ENCODE results near the gene OLFM1. TPM values are rescaled to one million over a fixed set of nuclear protein-coding genes. Genes with fewer than 3 reads are reported as not detected.

OLFM1 gene
- total and polyA plus RNA-seq, 2 of the 4 experiments (the other 2 are of a cell fraction) = 0.36 to 0.38 TPM

- Histone ChIP-seq H2AFZ (replicated peaks; ENCODE audit: low read length, poor library complexity) (no peak overlapping the region), H3K36me3 (ENCODE audit: control insufficient read depth, insufficient read depth, low read length) (no peaks in the 10 kb centered on the region), H3K14ac (replicated peaks; ENCODE audit: low read depth, low read length) (no peak overlapping the region), H2AK9ac (replicated peaks; ENCODE audit: low read depth, low read length, poor library complexity) (no peak overlapping the region), H3K4me1 (ENCODE audit: control insufficient read depth, insufficient read depth, low read length) (no peaks in the 10 kb centered on the region), H3K4me2 (ENCODE audit: low read depth, low read length) (no peak overlapping the region), H2BK15ac (ENCODE audit: low read depth, low read length) (no peak overlapping the region), H3K79me1 (ENCODE audit: low read depth in 1 of 2, low read length in 2 of 2) (no peaks in the 10 kb centered on the region), H3K23ac (ENCODE audit: low read depth, low read length) (no peak overlapping the region), H4K8ac (ENCODE audit: low read depth in 2 of 2, low read length in 2 of 2) (no peak overlapping the region), H3K18ac (ENCODE audit: low read depth, low read length) (no peak overlapping the region), H3K56ac (ENCODE audit: extremely low read depth, insufficient read depth, low read length) (no peak overlapping the region), H4K5ac (ENCODE audit: low read depth, low read length) (no peak overlapping the region), H2BK120ac (ENCODE audit: low read depth, low read length) (no peak overlapping the region), H3K27me3 (ENCODE audit: control insufficient read depth, insufficient read depth, low read length) (no peaks in the 10 kb centered on the region), H4K91ac (ENCODE audit: insufficient read depth, low read depth, low read length) (no peak overlapping the region), H3K9me1 (ENCODE audit: insufficient read depth, low read length) (no peaks in the 10 kb centered on the region), H3K4me3 (ENCODE audit: insufficient read depth, low read depth, low read length) (no peak overlapping the region), H2BK20ac (ENCODE audit: low read depth, low read length) (no peak overlapping the region), H3K4ac (ENCODE audit: low read depth, low read length) (no peak overlapping the region), H2BK5ac (ENCODE audit: low read depth, low read length, poor library complexity, severe bottlenecking) (no peak overlapping the region), H3K9ac (ENCODE audit: low read depth, low read length) (no peak overlapping the region), H4K20me1 (ENCODE audit: insufficient read depth, low read length) (no peaks in the 10 kb centered on the region), H3K27ac (ENCODE audit: insufficient read depth, low read length) (no peak overlapping the region), H3K9me3 (ENCODE audit: control insufficient read depth, insufficient read depth, low read length) (no peaks in the 10 kb centered on the region; the same call in 1 of the 2 replicates), H2AK5ac (ENCODE audit: low read depth, low read length) (no peak overlapping the region)
- no peak for DNase-seq
- dilution Hi-C loops (cut with HindIII; ENCODE audit: low sequenced_read_pairs, unreplicated experiment) = no loop called here
- no CpG with 5 or more reads among the region's 5 CpGs for WGBS, 2 experiments (ENCODE audit: extremely low coverage in 2 of 2, insufficient read length in 1 of 2)
- ChIA-PET POLR2A (ENCODE audit: unreplicated experiment) (no interaction called here), CTCF (no interaction called here)
- intact Hi-C loops (cut with micrococcal nuclease) = no loop called here
- no TSS peak for BruUV-seq (replicated peaks)
- TF ChIP-seq CTCF (conservative IDR thresholded peaks at IDR 0.05; ENCODE audit: low read depth, low read length) (no peak), RCOR1 (IDR thresholded peaks at IDR 0.05; ENCODE audit: insufficient replicate concordance, low read length) (no peak), FOS (IDR thresholded peaks at IDR 0.05; ENCODE audit: low read depth, low read length) (no peak), CHD1 (IDR thresholded peaks at IDR 0.05; ENCODE audit: low read depth, low read length) (no peak), NFE2L2 (IDR thresholded peaks at IDR 0.05; ENCODE audit: low read depth, low read length) (no peak), POLR2A (IDR thresholded peaks at IDR 0.05; ENCODE audit: low read depth, low read length) (no peak), SMC3 (IDR thresholded peaks at IDR 0.05; ENCODE audit: low read depth, low read length) (no peak), MAZ (IDR thresholded peaks at IDR 0.05; ENCODE audit: borderline replicate concordance, low read depth, low read length) (no peak), BHLHE40 (IDR thresholded peaks at IDR 0.05; ENCODE audit: low read depth, low read length) (no peak), RAD21 (IDR thresholded peaks at IDR 0.05; ENCODE audit: low read length) (no peak), MXI1 (IDR thresholded peaks at IDR 0.05; ENCODE audit: borderline replicate concordance, low read depth, low read length) (no peak), RFX5 (IDR thresholded peaks at IDR 0.05; ENCODE audit: low read depth, low read length) (no peak), CEBPB (IDR thresholded peaks at IDR 0.05; ENCODE audit: low read depth, low read length) (no peak)
- TF ChIP-seq, protein P1, sequence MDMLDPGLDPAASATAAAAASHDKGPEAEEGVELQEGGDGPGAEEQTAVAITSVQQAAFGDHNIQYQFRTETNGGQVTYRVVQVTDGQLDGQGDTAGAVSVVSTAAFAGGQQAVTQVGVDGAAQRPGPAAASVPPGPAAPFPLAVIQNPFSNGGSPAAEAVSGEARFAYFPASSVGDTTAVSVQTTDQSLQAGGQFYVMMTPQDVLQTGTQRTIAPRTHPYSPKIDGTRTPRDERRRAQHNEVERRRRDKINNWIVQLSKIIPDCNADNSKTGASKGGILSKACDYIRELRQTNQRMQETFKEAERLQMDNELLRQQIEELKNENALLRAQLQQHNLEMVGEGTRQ (IDR thresholded peaks at IDR 0.05; ENCODE audit: low read depth, low read length) = no peak
- ATAC-seq (ENCODE audit: low read depth) = no peak
- in situ Hi-C loops (cut with MboI; ENCODE audit: low sequenced_read_pairs) = no loop called here
Observed at GRCh38 chr9:135062254-135062653, 25.2 kb upstream of the OLFM1 start.

All from IMR-90 (cell line).